Tibial nerve (tissue), 4 donors: ENCODE results near the gene MCOLN1. TPM values are rescaled to one million over a fixed set of nuclear protein-coding genes. Genes with fewer than 3 reads are reported as not detected.

Experiments used
- DNase-seq, 2 donors: peaks; one replicate each; pipeline ENCODE4 v3.0.0-alpha.2; 2019; ENCODE audit warnings: low spot score in 2 of 2
- H3K27ac ChIP-seq, 4 donors: fragments of 200-600 bp; sonication (generic) in 3 of 4; one replicate each; pipeline ENCODE4 v1.5.1; 2017 to 2019; ENCODE audit warnings: mild to moderate bottlenecking in 1 of 4
- H3K27me3 ChIP-seq, 2 donors: fragments of 200-600 bp; sonication (generic) in 1 of 2; one replicate each; pipeline versions ENCODE4 v1.5.1 to v1.6.0; 2017 to 2019
- H3K36me3 ChIP-seq, 3 donors: fragments of 200-600 bp; sonication (generic); one replicate each; pipeline ENCODE4 v1.5.1; 2018 to 2019
- H3K4me1 ChIP-seq, 4 donors: fragments of 200-600 bp; sonication (generic) in 3 of 4; one replicate each; pipeline ENCODE4 v1.5.1; 2017 to 2019
- H3K4me3 ChIP-seq, 4 donors: fragments of 200-600 bp; sonication (generic) in 3 of 4; one replicate each; pipeline ENCODE4 v1.5.1; 2017 to 2019; ENCODE audit warnings: mild to moderate bottlenecking in 1 of 4, moderate library complexity in 1 of 4
- H3K9me3 ChIP-seq, 4 donors: fragments of 200-600 bp; sonication (generic) in 3 of 4; one replicate each; pipeline ENCODE4 v1.5.1; 2017 to 2019
- CTCF ChIP-seq, 5 experiments: fragments of 200-600 bp in 3 of 5; fragments of 450-650 bp in 2 of 5; sonication (generic) in 3 of 5; IDR thresholded peaks; one replicate each; pipeline ENCODE4 v1.5.1; 2016 to 2019; ENCODE audit warnings: antibody characterized with exemption in 5 of 5, mild to moderate bottlenecking in 3 of 5, moderate library complexity in 2 of 5
- EP300 ChIP-seq, 2 donors: sonication (generic); formaldehyde crosslinking; IDR thresholded peaks; one replicate each; pipeline ENCODE4 v1.6.1; 2017; ENCODE audit warnings: antibody characterized with exemption in 2 of 2, mild to moderate bottlenecking in 1 of 2
- POLR2A ChIP-seq, 2 donors: fragments of 450-650 bp; IDR thresholded peaks; one replicate each; pipeline ENCODE4 v1.6.1; 2017; ENCODE audit warnings: antibody characterized with exemption in 2 of 2, mild to moderate bottlenecking in 2 of 2, moderate library complexity in 2 of 2
- WGBS, 2 donors: methylation state at CpG; one replicate each; pipeline ENCODE4 v1.1.5; 2018; 5-methylcytosine and 5-hydroxymethylcytosine counted together
- total RNA-seq, 4 donors: library from RNA; depleted of rRNA; stranded (reverse); fragments of >200 nt; gene quantifications; one replicate each; pipeline ENCODE4 v1.1.0, GENCODE V29; 2016

MCOLN1 gene
- total RNA-seq, 4 donors from 2014 or later, result 21.3 to 52.2 (median 31.3) TPM

DNA sequence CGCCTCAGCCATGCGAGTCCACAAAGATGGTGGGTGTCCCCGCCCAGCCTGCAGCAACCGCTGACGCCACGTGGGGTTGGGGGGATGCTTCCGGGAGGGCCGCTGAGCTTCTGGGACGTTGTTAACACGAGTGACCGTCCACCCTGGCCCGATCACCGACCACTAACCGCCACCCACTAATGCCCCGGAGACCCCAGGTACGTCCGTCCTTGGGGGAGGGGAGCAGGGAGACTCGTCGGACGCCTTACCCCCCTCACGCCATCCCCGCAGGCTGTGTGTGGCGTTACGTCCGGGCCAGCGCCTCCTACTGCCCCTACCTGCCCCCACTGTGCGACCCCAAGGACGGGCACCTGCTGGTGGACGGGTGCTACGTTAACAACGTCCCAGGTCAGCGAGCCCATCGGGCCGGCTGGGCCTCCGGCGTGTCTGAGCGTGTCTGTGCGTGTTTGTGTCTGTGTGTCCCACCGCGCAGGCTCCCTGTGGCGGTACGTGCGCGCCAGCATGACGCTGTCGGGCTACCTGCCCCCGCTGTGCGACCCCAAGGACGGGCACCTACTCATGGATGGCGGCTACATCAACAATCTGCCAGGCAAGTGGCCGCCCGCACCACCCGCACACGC lies 34.4 kb downstream of the MCOLN1 start:
- H3K36me3 ChIP-seq, result peaks cover 2 to 97% (median 19%) of the 10 kb centered on the region in 3 donors

DNA sequence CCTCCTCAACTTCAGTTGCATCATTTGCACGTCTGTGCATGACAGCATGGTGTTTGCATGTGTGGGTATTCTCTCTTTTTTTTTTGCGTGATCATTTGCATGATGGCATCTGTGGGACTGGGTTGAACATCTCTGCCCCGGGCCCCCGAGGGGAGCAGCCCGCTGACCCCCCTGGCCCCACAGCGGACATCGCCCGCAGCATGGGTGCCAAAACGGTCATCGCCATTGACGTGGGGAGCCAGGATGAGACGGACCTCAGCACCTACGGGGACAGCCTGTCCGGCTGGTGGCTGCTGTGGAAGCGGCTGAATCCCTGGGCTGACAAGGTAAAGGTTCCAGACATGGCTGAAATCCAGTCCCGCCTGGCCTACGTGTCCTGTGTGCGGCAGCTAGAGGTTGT lies 36.2 kb downstream of the MCOLN1 start:
- H3K27me3 ChIP-seq, result no peaks in the 10 kb centered on the region
- TF ChIP-seq CTCF (IDR thresholded peaks at IDR 0.05) (no peak), EP300 (IDR thresholded peaks at IDR 0.05) (no peak), POLR2A (IDR thresholded peaks at IDR 0.05) (no peak)
- H3K9me3 ChIP-seq, result peaks cover 0 to 7% (median 0%) of the 10 kb centered on the region in 4 donors
- H3K27ac ChIP-seq, result no peak overlapping the region
- H3K36me3 ChIP-seq, result peaks cover 2 to 86% (median 19%) of the 10 kb centered on the region in 3 donors
- no peaks in the 10 kb centered on the region for H3K4me1 ChIP-seq
- no peak overlapping the region for H3K4me3 ChIP-seq
- 88 to 91% methylated on average over 15 to 18 of the region's 18 CpGs for WGBS, 2 donors
- no peak for DNase-seq

More for the DNA sequence above, 34.4 kb downstream of the MCOLN1 start:
- no peak for DNase-seq
- peaks cover 0 to 7% (median 0%) of the 10 kb centered on the region in 4 donors for H3K9me3 ChIP-seq
- H3K4me1 ChIP-seq, result no peaks in the 10 kb centered on the region
- no peaks in the 10 kb centered on the region for H3K27me3 ChIP-seq
- no peak overlapping the region for H3K27ac ChIP-seq
- H3K4me3 ChIP-seq, result no peak overlapping the region
- WGBS, 2 donors, result 95 to 96% methylated on average over 48 to 52 of the region's 54 CpGs
- no peak for TF ChIP-seq EP300 (IDR thresholded peaks at IDR 0.05)
- no peak for TF ChIP-seq POLR2A (IDR thresholded peaks at IDR 0.05)
- TF ChIP-seq CTCF (IDR thresholded peaks at IDR 0.05), result no peak

DNA sequence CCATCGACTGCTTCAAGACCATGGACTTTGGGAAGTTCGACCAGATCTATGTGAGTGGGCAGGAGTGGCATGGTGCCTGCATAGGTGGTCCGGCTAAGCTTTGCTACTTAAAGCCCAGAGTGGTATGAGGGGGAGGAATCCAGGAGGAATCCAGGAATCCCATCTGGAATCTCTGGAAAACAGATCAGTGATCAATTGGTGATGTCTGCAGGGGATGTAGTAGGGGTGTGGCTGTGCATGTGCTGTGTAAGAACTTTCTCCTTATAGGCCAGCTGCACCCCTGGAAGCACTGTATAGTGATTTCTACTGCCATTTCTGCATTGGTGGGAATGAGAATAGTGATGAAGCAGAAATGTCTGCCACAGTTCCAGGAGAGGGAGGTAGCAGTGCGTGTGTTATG lies 36.7 kb downstream of the MCOLN1 start:
- Histone ChIP-seq H3K9me3 (peaks cover 0 to 7% (median 0%) of the 10 kb centered on the region in 4 donors), H3K27me3 (no peaks in the 10 kb centered on the region), H3K36me3 (peaks cover 2 to 82% (median 19%) of the 10 kb centered on the region in 3 donors), H3K27ac (no peak overlapping the region), H3K4me1 (no peaks in the 10 kb centered on the region), H3K4me3 (no peak overlapping the region)
- TF ChIP-seq POLR2A (IDR thresholded peaks at IDR 0.05), result no peak
- TF ChIP-seq EP300 (IDR thresholded peaks at IDR 0.05), result no peak
- TF ChIP-seq CTCF (IDR thresholded peaks at IDR 0.05), result no peak
- 73% methylated on average over 4 of the region's 4 CpGs for WGBS, 2 donors
- DNase-seq, result no peak

DNA sequence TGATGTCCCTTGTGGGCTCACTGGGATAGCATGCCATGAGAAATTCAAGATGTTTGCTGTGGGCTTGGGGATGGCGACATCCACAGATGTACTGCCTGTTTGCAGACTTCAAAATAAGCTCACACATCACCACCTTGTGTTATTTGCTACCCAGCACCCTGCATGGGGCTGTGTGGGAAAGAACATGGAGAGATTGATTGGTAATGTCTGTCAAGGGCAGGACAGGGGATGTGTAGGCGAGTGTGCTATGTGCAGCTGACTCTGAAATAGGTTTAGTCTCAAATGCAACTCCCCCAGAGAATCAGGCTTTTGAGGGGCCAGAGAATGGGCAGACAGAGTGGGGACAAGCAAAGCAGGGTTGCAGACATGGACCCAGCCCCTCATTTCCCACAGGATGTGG lies 37.8 kb downstream of the MCOLN1 start:
- Histone ChIP-seq H3K27me3 (no peaks in the 10 kb centered on the region), H3K4me1 (no peaks in the 10 kb centered on the region), H3K36me3 (peaks cover 2 to 79% (median 13%) of the 10 kb centered on the region in 3 donors), H3K4me3 (no peak overlapping the region), H3K9me3 (peaks cover 0 to 7% (median 0%) of the 10 kb centered on the region in 4 donors), H3K27ac (no peak overlapping the region)
- 83 to 94% methylated on average over 2 of the region's 2 CpGs for WGBS, 2 donors
- TF ChIP-seq POLR2A (IDR thresholded peaks at IDR 0.05) (no peak), CTCF (IDR thresholded peaks at IDR 0.05) (no peak), EP300 (IDR thresholded peaks at IDR 0.05) (no peak)
- no peak for DNase-seq

DNA sequence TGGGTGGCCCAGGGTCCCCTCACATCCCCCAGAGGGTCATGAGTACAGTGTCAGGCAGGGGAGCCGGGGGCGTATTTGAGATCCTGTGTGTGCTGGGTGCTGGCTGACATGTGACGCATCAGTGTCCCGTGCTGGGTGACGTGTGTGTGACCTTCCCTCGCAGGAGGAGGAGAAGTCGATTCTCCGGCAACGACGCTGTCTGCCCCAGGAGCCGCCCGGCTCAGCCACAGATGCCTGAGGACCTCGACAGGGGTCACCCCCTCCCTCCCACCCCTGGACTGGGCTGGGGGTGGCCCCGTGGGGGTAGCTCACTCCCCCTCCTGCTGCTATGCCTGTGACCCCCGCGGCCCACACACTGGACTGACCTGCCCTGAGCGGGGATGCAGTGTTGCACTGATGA lies 38.9 kb downstream of the MCOLN1 start:
- WGBS, 2 donors, result 80 to 92% methylated on average over 7 to 17 of the region's 17 CpGs
- H3K9me3 ChIP-seq, result peaks cover 0 to 7% (median 0%) of the 10 kb centered on the region in 4 donors

More for the DNA sequence above, 38.9 kb downstream of the MCOLN1 start:
- Histone ChIP-seq H3K4me1 (no peaks in the 10 kb centered on the region), H3K27ac (no peak overlapping the region), H3K36me3 (peaks cover 2 to 70% (median 11%) of the 10 kb centered on the region in 3 donors), H3K4me3 (no peak overlapping the region), H3K27me3 (no peaks in the 10 kb centered on the region)
- TF ChIP-seq POLR2A (IDR thresholded peaks at IDR 0.05), result no peak
- TF ChIP-seq CTCF (IDR thresholded peaks at IDR 0.05), result no peak
- no peak for TF ChIP-seq EP300 (IDR thresholded peaks at IDR 0.05)
- no peak for DNase-seq
